ENCODE data around the gene GNAL.

The GNAL gene

GRCh38 chr18:11817229-11817628 is 128.2 kb downstream of the GNAL start:
- DNase-seq: no peak

DNA sequence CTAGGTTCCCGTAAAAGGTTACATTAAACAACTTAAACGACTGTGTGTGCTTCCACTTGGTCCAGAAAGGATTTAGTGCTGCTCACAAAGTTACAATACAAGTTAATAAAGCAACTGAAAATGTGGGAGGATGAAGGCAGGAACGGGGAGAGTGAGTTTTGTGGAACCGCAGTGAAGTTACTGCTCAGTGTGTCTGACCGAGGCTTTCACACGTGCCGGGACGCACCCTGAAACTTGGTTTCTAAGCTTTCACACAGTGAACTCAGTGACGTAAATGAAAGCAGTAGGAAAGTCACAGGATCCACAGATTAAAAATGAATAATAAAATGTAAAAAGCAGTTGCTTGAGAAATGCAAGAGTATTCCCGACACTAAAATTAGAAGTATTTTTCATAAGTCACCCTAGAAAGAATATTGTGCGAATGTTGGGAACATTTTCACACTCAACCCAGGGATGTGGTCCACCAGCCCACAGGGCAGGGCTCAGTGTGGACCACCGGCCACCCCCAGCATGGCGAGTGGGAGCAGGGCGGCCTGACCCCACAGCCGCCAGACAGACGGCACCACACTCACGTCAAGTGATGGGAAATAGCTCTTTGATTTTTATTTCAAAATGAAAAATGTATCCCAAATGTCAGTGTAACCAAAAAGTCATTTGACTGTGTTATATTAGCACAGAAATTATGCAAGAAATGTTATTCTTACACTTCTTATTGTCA is 129.6 kb downstream of the GNAL start:
- DNase-seq: no peak

DNA sequence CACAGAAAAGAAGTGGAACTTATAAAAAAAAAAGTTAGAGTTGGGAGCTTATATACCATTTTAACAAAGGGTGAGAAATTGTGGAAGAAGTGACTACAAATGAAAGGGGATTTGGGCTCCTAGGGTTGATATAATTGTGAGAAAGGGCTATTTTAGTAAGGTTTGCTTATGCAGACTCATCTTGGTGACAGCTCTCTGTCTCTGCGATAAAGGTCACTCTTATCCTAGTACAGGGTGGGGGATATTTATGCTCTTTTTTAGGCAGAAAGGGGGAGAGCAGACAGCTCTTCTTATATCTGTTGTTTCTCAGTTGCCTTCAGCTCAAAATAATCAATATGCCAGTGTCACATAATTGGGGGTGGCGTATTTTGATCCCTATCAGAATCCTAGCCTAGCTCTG is 130.9 kb downstream of the GNAL start:
- DNase-seq: no peak

DNA sequence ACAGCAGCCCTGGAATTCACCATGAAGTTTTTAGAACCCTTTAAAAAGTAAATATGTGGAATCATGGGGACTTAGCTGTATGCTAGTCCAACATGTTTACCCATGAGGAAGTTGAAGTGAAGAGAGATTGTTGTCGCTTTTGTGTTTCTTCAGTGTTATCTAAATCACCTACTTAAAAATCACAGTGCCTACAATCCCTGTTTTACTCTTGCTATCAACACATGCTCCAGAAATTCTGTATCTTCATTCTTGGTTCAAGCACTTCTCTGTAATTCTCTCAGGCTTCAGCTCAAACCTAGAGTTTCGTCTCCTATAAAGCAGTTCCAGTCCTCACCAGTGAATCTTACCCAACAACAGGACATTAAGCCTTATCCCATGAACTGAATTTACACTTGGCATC is 131.6 kb downstream of the GNAL start:
- DNase-seq: no peak

GRCh38 chr18:11821208-11821607 is 132.1 kb downstream of the GNAL start:
- no peak for DNase-seq

DNA sequence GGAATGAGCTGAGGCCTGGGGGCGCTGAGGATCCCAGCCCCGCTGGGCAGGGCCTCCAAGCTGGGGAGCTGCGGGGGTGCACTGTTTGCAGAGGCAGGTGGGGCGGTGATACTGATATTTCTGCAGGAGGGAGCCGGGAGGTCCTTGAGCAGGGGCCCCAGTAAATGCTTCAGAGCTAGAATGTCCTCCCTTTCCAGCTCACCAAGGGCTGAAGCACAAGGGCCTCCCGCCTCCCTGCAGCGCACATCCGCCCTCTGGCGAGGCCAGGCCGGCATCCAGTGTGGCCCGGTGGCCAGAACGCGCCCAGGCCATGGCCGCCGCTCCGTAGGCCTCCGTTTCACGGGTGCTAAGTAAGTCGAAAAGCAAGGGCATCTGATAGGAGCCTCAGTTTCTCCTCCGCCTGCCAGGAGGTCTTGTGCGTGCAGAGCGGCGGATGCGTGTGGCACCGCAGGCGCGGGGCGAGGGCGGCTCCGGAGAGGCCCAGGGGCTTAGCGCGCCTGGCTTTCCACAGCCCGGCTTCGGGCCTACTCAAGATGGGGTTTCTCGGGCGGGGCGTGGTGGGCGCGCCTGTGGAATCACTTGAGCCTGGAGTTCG is 132.7 kb downstream of the GNAL start:
- DNase-seq: no peak

DNA sequence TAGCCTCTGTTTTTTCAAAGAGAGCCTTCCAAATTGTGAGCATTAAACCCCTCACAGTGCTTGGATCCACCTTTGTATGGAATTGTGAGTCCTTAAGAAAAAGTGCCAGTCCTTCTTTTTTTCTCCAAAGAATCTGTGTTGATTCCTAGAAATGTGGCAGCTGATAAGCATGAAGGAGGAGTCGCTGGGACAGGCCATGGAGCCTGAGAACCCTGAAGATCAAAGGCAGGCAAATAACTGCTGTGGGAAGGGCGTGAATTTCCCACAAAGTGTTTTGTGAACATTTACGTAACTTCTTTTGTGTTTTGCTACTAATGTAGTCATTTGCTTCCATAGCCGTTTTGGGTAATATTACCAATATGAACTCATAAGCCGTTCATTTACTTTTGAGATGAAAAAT is 134.5 kb downstream of the GNAL start:
- no peak for DNase-seq

DNA sequence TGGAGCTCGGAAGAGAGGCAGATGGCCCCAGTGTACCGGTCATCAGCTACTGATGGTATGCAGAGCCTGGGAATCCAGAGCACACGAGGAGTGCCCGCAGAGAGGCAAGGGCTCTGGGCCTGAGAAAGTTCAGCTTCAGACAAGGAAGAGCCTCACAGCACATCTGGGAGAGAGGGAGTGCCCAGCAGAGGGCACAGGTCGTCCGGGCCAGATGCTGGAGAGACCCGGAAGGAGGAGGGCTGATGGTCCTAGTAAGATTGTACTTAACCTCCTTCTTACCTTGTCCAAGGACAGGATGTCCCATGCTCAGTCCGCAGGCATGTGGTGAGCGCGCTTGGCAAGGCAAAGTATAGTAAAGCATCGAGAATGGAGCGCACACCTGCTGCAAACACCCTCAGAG is 137.8 kb downstream of the GNAL start:
- DNase-seq: no peak

DNA sequence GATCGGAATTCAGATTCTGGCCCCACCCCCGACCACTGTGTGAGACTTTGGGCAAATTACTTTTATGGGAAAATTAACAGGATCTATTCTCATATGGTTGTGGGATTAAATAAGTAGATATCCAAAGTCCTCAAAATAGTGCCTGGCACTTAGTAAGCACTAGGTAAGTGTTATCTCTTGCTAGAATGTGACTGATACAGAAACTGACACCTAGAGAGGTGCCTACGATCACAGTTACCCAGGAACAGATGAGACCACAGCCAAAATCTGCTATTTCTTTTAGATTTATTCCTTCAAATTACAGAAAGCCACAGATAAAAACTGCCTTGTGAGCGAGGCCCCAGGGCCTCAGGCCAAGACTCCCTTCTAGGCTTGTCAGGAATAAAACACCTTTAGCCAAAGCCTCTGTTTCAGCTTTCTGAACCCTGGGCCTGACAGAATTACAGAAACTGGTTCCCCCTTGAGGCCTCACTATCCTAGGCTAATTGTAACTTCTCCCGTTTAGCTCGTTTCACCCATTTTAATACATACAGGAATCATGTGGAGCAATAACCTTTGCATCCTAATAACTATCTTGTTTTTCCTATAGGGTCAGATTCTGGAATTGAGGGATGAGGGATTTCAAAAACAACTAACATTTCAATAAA is 139.8 kb downstream of the GNAL start:
- no peak for DNase-seq

DNA sequence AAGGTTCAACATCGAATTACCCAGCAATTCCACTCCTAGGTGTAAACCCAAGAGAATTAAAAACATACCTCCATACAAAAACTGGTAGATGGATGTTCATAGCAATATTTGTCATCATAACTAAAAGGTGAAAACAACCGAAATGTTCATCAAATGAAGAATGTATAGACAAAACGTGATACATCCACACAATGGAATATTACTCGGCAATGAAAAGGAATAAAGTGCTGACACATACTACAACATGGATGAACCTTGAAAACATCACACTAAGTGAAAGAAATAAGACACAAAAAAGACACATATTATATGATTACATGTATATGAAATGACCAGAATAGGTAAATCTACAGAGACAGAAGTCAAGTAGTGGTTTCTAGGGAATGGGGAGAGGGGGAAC is 141.5 kb downstream of the GNAL start:
- DNase-seq: no peak

GRCh38 chr18:11831921-11832320 is 142.9 kb downstream of the GNAL start:
- DNase-seq: no peak

DNA sequence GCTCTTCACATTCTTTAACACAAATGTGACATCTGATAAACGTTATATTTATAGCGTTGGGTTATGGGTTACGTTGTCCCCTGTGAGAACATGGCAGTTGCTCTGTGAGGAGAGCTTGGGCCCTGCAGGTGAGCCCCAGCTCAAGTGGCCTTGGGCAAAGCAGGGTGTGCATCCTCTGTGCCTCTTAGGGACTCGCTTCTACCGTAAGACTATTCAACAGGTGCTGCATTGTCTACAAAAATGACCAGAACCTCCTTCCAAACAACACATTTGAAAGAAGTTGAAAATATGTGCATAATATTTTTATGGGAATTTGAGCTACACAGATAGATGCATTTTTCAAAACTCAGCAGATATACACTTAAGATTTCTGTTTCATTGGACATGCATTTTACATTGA is 145.7 kb downstream of the GNAL start:
- DNase-seq: no peak

DNA sequence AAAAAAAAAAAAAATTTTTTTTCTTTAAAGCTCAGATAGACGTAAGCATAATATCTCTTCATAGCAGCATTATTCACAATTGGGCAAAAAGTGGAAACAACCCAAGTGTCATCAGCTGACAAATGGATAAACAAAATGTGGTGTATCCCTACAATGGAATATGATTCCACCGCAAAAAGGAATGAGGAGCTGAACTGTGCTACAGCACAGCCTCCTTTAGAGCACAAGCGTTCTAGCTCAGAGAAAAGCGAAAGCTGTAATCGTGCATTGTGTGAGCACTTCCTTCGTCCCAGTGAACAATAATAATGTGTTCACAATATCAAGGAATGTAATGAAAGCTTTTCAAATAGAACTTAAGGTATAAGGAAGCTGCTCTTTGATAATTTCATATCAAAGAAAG is 150.5 kb downstream of the GNAL start:
- DNase-seq: no peak

GRCh38 chr18:11840493-11840892 is 151.4 kb downstream of the GNAL start:
- no peak for DNase-seq

- DNase-seq: no peak
These were observed 153.5 kb downstream of the GNAL start for GRCh38 chr18:11842562-11842961.

DNA sequence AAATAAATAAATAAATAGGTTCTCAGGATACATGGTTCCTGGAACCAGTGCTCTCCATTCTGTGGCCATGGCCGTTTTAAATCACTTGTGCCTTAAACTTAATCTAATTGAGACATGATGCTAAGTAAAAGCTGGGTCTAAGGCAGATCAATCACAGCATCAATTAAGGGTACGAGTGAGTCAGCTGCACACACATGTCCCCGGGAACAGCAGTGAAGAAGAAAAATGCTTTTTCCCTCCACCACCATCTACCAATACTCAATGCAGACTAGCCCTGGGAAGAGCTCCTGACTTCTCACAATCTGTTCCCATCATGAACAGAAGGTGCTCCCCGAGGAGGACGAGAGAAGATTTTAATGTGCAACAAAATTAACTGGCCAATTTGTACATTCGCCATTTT is 155.4 kb downstream of the GNAL start:
- no peak for DNase-seq

DNA sequence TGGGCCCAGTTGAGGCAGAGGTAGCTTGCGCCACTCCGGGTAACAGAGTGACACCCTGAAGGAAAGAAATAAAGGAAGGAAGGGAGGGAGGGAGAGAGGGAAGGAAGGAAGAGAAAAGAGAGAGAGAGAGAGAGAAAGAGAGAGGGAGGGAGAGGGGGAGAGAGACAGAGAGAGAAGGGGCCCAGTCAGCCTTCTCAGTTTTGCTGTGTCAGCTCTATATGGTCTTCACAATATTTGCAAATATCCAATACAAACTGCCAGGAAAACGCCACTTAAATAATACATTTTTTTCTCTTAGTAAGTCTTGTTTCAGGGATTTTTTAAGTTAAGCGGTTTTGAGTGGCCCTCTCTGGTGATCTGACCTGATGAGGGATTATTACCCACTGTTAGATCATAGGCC is 156.6 kb downstream of the GNAL start:
- no peak for DNase-seq

DNA sequence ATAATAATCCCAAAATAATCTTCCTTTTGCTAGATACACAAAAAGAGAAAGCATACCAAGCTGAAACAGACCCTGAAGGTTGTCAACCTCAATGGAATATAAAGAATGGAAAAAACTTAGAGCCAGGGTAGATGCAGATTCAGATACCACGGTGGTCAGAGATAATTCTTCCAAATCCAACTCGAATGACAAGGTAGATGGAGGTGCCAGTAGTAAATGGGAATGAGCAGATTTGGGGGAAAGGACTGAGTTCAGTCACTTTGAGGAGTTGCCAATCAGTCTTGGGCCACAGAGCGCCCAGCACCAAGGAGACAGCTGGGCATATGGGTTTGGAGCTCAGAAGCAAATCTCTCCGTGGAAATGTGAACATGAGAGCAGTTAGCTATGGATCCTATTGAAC is 158.7 kb downstream of the GNAL start:
- no peak for DNase-seq

DNA sequence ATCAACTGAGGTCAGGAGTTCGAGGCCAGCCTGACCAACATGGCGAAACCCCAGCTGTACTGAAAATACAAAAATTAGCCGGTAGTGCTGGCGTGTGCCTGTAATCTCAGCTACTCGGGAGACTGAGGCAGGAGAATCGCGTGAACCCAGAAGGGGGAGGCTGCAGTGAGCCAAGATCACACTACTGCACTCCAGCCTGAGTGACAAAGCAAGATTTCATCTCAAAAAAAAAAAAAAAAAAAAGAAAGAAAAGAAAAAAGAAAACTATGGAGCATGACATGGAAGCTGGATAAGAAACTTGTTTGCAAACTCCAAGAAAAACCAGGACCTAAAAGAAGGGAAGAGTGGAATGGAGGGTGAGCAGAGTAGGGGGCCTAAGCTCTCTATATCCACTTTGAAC is 160.2 kb downstream of the GNAL start:
- no peak for DNase-seq

DNA sequence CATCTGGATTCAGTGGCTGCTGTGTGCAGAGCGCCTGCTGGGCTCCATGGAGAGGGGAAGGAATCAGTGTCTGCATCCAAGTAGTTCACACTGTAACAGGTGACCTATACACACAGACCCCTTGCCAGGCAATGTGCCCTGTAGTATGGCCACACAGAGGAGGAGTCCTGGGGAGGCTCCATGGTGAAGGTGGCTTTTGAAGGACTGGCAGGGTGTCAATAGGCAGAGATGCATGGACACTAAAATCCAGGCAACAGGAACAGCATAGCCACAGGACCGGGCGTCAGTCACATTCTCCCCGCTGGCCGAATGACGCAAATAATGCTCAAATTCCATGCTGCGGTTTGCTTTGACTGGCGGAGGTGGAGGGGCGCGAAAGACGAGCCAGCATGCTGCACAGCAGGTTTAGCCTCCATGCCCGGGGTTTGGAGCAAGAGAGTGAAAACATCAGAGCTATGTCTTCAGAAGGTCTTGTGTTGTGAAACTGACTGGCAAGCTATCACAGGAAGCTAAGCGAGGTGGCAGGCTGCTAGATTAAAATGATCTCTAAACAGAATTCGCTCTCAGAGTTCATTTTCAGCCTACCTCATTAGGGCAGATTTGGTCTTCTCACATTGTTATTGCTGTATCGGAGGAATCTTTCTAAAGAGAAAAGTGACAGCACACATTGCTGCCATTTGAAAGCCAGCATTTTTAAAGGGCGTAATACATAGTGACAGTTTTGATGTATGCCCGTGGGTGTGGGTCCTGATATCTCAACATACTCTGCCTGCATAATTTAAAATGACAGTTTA is 161.0 kb downstream of the GNAL start:
- peak in 1 of 2 donors; percentile 36 for DNase-seq

- DNase-seq: peak in 1 of 2 donors; percentile 45
These were observed 161.7 kb downstream of the GNAL start for GRCh38 chr18:11850821-11851145.

DNA sequence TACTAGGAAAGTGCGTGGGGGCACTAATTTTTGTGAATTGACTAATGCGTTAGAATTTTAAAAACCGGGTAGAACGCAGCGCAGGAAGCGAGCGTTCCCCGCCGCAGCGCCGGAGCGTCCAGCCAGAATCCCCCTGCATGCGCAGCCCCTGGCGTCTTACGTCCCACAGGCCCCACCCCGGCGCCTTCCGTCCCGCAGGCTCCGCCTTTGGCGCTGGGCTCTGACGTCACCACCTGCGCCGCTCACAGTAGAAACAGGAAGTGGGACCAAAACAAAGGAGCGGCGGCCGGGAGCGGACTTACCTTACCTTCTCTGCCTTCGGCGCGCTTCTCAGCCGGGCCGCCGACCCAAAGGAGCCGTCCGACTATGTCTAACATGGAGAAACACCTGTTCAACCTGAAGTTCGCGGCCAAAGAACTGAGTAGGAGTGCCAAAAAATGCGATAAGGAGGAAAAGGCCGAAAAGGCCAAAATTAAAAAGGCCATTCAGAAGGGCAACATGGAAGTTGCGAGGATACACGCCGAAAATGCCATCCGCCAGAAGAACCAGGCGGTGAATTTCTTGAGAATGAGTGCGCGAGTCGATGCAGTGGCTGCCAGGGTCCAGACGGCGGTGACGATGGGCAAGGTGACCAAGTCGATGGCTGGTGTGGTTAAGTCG is 162.2 kb downstream of the GNAL start, which contains the start of gene CHMP1B:
Gene CHMP1B (plus strand): TSS at position 268 of the 660 bp plus-strand sequence. CDS start 99 bp downstream, at position 367.
- DNase-seq: peak; percentile 87 to 93

- peak in 1 of 2 donors; percentile 36 for DNase-seq
These were observed 162.8 kb downstream of the GNAL start for GRCh38 chr18:11851806-11852337.
